Dendritic cell treated with granulocyte-macrophage colony-stimulating factor and Interleukin-4, amounts not matched to agents 40 ng/mL and 50 ng/mL, for 4 days (primary cell): Measurements from ENCODE around the gene CNTN2.

ENCODE experiments used
- H3K27ac Mint-ChIP-seq: one replicate; pipeline ENCODE4 v1.8.0; 2022; ENCODE audit warnings: mild to moderate bottlenecking, mixed read lengths
- H3K27me3 Mint-ChIP-seq: one replicate; pipeline ENCODE4 v1.8.0; 2022; ENCODE audit warnings: mild to moderate bottlenecking, mixed read lengths
- H3K36me3 Mint-ChIP-seq: one replicate; pipeline ENCODE4 v1.8.0; 2022; ENCODE audit warnings: low read depth, mixed read lengths
- H3K4me1 Mint-ChIP-seq: one replicate; pipeline ENCODE4 v1.8.0; 2022; ENCODE audit warnings: low read depth, mixed read lengths
- H3K4me3 Mint-ChIP-seq: one replicate; pipeline ENCODE4 v1.8.0; 2022; ENCODE audit warnings: mild to moderate bottlenecking, moderate library complexity, mixed read lengths
- H3K9me3 Mint-ChIP-seq: one replicate; pipeline ENCODE4 v1.8.0; 2022; ENCODE audit warnings: mixed read lengths
- intact Hi-C: fragments of 100-400 bp; cut with micrococcal nuclease; formaldehyde crosslinking; loops from one replicate; pipeline ENCODE4 v1.15.0; 2022

The CNTN2 gene

GRCh38 chr1:205077934-205078311 is 34.9 kb downstream of the CNTN2 start:
- H3K27ac Mint-ChIP-seq = no peak overlapping the region
- intact Hi-C loops = no loop called here
- H3K4me1 Mint-ChIP-seq = no peaks in the 10 kb centered on the region
- H3K4me3 Mint-ChIP-seq = no peak overlapping the region
- no peaks in the 10 kb centered on the region for H3K27me3 Mint-ChIP-seq
- no peaks in the 10 kb centered on the region for H3K9me3 Mint-ChIP-seq
- H3K36me3 Mint-ChIP-seq = peaks cover 4% of the 10 kb centered on the region

DNA sequence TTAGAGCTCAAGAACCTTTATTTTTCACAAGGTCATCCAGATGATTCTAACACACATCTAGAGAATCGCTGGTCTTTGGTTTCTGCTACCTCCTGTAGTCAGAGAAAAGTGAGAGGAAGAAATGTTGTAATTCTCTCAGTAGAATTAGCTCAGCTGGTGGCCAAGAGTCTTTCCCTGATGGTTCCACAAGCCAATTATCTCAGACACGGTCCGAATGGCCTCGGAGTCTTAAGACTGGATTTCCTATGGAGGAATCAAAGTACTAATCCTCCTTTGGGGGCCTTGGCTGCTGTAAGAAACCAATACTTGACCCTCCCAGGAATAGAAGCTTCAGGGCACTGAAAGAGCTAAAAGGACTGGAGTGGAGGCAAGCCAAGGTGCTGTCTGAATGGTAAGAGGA is 39.4 kb downstream of the CNTN2 start:
- intact Hi-C loops = no loop called here
- H3K36me3 Mint-ChIP-seq = peaks cover 47% of the 10 kb centered on the region
- no peaks in the 10 kb centered on the region for H3K27me3 Mint-ChIP-seq
- no peak overlapping the region for H3K4me3 Mint-ChIP-seq
- H3K4me1 Mint-ChIP-seq = no peaks in the 10 kb centered on the region
- no peak overlapping the region for H3K27ac Mint-ChIP-seq
- H3K9me3 Mint-ChIP-seq = no peaks in the 10 kb centered on the region

DNA sequence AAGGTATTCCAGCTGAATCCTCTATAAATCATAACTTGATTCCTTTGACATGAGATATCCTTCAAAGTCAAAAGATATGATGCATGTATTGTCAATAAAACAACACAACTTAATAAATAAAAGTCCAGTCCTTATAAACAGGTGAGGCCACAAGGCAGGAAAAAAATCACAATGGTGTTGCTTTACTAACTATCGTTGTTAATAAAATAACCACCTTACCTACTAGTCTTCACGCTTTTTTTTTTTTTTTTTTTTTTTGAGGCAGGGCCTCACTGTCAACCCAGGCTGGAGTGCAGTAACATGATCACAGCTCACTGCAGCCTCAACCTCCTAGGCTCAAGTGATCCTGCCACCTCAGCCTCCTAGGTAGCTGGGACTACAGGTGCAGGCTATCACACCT is 41.3 kb downstream of the CNTN2 start, which contains the start of gene TMEM81:
Gene TMEM81 (minus strand): TSS at position 101 of the 400 bp plus-strand sequence. CDS start 140 bp downstream, outside the sequence.
- H3K9me3 Mint-ChIP-seq = no peaks in the 10 kb centered on the region
- intact Hi-C loops = no loop called here
- no peak within 1 kb of the TSS for H3K27ac Mint-ChIP-seq
- H3K27me3 Mint-ChIP-seq = no peaks in the 10 kb centered on the region
- H3K4me1 Mint-ChIP-seq = no peaks in the 10 kb centered on the region
- H3K4me3 Mint-ChIP-seq = no peak within 1 kb of the TSS
- peaks cover 66% of the 10 kb centered on the region for H3K36me3 Mint-ChIP-seq

DNA sequence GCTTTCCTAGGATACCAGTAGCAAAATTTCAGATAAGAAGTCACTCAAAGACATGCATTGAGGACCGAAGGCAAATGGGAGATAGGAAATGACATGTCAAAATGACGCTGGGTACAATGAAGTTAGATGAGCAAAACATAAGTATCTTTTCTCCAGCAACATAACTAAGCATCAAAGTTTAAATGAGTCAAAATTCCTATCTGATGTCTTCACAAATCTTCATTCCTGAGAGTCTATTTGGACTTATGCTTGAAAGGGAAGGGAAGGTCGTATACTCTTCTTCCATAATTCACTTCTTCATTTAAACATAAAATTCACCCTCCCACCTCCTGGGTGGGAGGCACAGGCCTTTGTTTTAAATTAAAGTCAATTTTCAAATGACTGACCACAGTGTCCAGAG is 45.3 kb downstream of the CNTN2 start:
- Mint-ChIP-seq H3K36me3 (peaks cover 97% of the 10 kb centered on the region), H3K27me3 (no peaks in the 10 kb centered on the region), H3K27ac (no peak overlapping the region), H3K4me3 (no peak overlapping the region), H3K9me3 (no peaks in the 10 kb centered on the region), H3K4me1 (no peaks in the 10 kb centered on the region)
- intact Hi-C loops = no loop called here

DNA sequence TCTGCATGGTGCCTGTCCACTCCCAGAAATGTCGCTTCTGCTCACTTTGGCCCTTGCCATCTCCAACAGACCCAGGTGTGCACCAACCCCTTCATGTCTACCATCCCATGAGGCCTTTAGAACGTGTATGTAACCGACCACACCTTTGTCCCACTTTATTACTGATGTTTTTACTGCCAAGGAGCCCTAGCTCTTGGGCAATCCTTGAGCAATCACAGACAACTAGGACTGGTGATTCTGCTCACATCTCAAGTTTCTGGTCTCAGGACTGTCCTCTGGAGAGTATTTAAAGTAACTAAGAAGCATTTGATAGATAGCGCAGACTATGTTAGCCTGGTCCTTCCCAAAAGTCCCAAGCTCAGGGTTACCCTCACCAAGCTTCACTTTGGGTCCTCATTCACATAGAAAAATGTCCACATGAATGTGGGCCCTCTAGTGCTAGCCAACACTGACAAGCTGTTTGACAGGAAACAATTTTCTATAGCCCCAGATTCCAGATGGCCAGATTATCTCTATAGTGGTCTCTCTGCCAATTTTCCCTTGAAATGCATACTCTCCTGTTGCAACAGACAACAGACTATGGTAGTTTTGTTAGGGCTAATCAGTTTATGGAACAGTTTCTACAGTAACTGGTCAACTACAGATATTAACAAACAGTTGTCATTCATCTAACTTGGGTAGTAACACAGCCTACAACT is 48.2 kb downstream of the CNTN2 start:
- Mint-ChIP-seq H3K36me3 (peaks cover 97% of the 10 kb centered on the region), H3K4me3 (no peak overlapping the region), H3K27ac (peak overlapping the region; percentile 43), H3K27me3 (no peaks in the 10 kb centered on the region), H3K4me1 (no peaks in the 10 kb centered on the region), H3K9me3 (no peaks in the 10 kb centered on the region)
- intact Hi-C loops = no loop called here

DNA sequence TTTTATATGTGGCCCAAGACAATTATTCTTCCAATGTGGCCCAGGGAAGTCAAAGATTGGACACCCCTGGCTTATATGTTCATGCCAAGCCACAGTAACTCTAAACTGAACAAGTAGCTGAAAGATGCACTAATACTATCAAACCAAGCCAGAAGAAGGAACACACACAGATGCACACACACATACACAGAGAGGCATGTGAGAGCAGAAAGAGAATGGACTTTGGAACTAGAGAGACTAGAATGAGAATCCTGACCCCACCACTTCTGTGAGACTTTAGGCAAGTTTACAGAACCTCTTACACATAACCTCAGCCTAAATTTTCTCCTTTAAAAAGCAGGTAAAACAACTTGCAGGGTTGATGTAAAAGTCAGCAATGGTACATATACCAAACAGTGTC is 52.4 kb downstream of the CNTN2 start:
- no peaks in the 10 kb centered on the region for H3K9me3 Mint-ChIP-seq
- H3K27me3 Mint-ChIP-seq = no peaks in the 10 kb centered on the region
- no peak overlapping the region for H3K27ac Mint-ChIP-seq

GRCh38 chr1:205098242-205098641 is 55.2 kb downstream of the CNTN2 start:
- Mint-ChIP-seq H3K36me3 (peaks cover 100% of the 10 kb centered on the region), H3K27me3 (no peaks in the 10 kb centered on the region), H3K27ac (no peak overlapping the region), H3K9me3 (no peaks in the 10 kb centered on the region), H3K4me3 (no peak overlapping the region), H3K4me1 (no peaks in the 10 kb centered on the region)
- intact Hi-C loops = no loop called here

More for the DNA sequence above, 52.4 kb downstream of the CNTN2 start:
- intact Hi-C loops = no loop called here
- Mint-ChIP-seq H3K4me1 (no peaks in the 10 kb centered on the region), H3K4me3 (no peak overlapping the region), H3K36me3 (peaks cover 98% of the 10 kb centered on the region)

- no peak overlapping the region for H3K27ac Mint-ChIP-seq
- no peak overlapping the region for H3K4me3 Mint-ChIP-seq
- H3K36me3 Mint-ChIP-seq = peaks cover 100% of the 10 kb centered on the region
- intact Hi-C loops = no loop called here
- no peaks in the 10 kb centered on the region for H3K27me3 Mint-ChIP-seq
- H3K4me1 Mint-ChIP-seq = no peaks in the 10 kb centered on the region
- H3K9me3 Mint-ChIP-seq = no peaks in the 10 kb centered on the region
These were observed 59.4 kb downstream of the CNTN2 start for GRCh38 chr1:205102404-205102803.

- H3K36me3 Mint-ChIP-seq = peaks cover 93% of the 10 kb centered on the region
- no peak overlapping the region for H3K27ac Mint-ChIP-seq
- H3K9me3 Mint-ChIP-seq = no peaks in the 10 kb centered on the region
- H3K27me3 Mint-ChIP-seq = no peaks in the 10 kb centered on the region
- peaks cover 7% of the 10 kb centered on the region for H3K4me1 Mint-ChIP-seq
- no peak overlapping the region for H3K4me3 Mint-ChIP-seq
- intact Hi-C loops = no loop called here
These were observed 64.3 kb downstream of the CNTN2 start for GRCh38 chr1:205107327-205107726.

GRCh38 chr1:205108464-205108863 is 65.5 kb downstream of the CNTN2 start:
- no peaks in the 10 kb centered on the region for H3K27me3 Mint-ChIP-seq
- no peak overlapping the region for H3K4me3 Mint-ChIP-seq
- H3K36me3 Mint-ChIP-seq = peaks cover 88% of the 10 kb centered on the region
- H3K9me3 Mint-ChIP-seq = no peaks in the 10 kb centered on the region
- H3K27ac Mint-ChIP-seq = no peak overlapping the region
- intact Hi-C loops = no loop called here
- peaks cover 7% of the 10 kb centered on the region for H3K4me1 Mint-ChIP-seq

DNA sequence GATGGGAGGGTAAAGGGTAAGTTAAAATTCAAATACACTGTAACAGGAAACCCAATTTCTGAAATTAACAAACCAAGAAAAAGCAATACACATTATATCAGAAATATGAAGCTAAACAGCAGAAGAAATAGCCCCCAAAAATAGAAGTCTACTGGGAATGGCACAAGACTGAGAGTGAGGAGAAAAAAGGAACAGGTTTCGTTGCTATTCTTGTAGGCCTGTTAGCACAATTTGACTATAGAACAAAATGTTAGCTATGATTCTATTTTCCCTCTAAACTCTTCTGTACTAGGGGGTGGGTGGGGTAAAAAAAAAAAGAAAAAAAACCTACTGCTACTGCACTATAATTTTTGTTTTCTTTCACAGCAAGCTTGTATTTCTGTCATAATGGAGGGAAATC is 66.3 kb downstream of the CNTN2 start:
- no peaks in the 10 kb centered on the region for H3K9me3 Mint-ChIP-seq
- H3K27ac Mint-ChIP-seq = no peak overlapping the region
- peaks cover 7% of the 10 kb centered on the region for H3K4me1 Mint-ChIP-seq
- no peaks in the 10 kb centered on the region for H3K27me3 Mint-ChIP-seq
- intact Hi-C loops = no loop called here
- H3K4me3 Mint-ChIP-seq = no peak overlapping the region
- H3K36me3 Mint-ChIP-seq = peaks cover 88% of the 10 kb centered on the region

GRCh38 chr1:205109711-205110110 is 66.7 kb downstream of the CNTN2 start:
- Mint-ChIP-seq H3K27me3 (no peaks in the 10 kb centered on the region), H3K4me1 (peaks cover 7% of the 10 kb centered on the region), H3K27ac (no peak overlapping the region), H3K4me3 (no peak overlapping the region), H3K9me3 (no peaks in the 10 kb centered on the region), H3K36me3 (peaks cover 86% of the 10 kb centered on the region)
- intact Hi-C loops = no loop called here

DNA sequence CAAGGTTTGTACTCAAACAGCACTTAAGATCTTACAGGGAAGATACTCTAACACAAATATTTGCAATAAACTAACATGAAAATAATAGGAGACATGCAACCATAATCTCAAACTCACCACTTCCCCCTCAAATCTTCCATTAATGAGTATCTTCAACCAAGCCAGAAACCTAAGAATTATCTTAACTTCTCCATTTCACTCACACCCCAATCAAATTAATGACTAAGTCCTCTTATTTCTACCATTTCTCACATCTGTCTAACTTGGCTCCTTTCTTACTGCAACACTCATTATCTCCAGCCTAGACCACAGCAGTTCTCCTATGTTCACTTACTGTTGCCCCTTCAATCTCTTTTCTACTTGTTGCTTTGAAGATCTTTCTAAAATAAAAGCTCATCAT is 68.3 kb downstream of the CNTN2 start:
- Mint-ChIP-seq H3K27me3 (no peaks in the 10 kb centered on the region), H3K4me1 (peaks cover 7% of the 10 kb centered on the region), H3K4me3 (no peak overlapping the region), H3K27ac (no peak overlapping the region), H3K36me3 (peaks cover 75% of the 10 kb centered on the region), H3K9me3 (no peaks in the 10 kb centered on the region)
- intact Hi-C loops = no loop called here

DNA sequence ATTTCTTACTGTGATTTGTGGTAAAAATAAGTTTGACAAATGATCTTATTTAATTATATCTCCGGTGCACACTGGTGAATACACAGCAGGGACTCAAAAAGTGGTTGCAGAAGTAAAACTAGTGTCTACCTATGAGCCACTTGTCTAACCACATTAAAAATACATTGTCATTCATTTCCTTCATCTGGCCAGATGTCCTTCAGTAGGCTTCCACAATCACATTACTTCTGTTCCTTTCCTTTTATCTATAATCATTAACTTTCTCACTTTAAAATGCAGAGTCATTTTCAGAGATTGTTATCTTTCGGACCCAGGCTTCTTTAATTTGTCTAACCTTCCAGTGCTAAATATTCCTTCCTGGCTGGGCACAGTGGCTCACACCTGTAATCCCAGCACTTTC is 75.7 kb downstream of the CNTN2 start:
- H3K36me3 Mint-ChIP-seq = peaks cover 59% of the 10 kb centered on the region
- H3K4me1 Mint-ChIP-seq = peaks cover 32% of the 10 kb centered on the region
- no peaks in the 10 kb centered on the region for H3K27me3 Mint-ChIP-seq
- no peak overlapping the region for H3K4me3 Mint-ChIP-seq
- intact Hi-C loops = no loop called here
- H3K27ac Mint-ChIP-seq = peak overlapping the region; percentile 64
- no peaks in the 10 kb centered on the region for H3K9me3 Mint-ChIP-seq
